ENCODE measurements around the gene BTF3L4.
"Not testable (repeated sequence)": the region's sequence is repeated elsewhere in the genome, so short reads cannot be mapped to it uniquely, and the experiment has no call there.

BTF3L4 gene

GRCh38 chr1:52041551-52042185, 14.4 kb upstream of the BTF3L4 start:
- peaks cover 14% of the 10 kb centered on the region for H3K36me3 ChIP-seq (replicated peaks)
- H3K4me1 ChIP-seq = peaks cover 3% of the 10 kb centered on the region; the same call in 1 of the 2 replicates
- no peak for DNase-seq (ENCODE audit: low spot score in 2 of 2)
- no peaks in the 10 kb centered on the region for H3K27me3 ChIP-seq (ENCODE audit: low read depth)
- in situ Hi-C loops (cut with MboI; ENCODE audit: low sequenced_read_pairs) = no loop called here
- no peaks in the 10 kb centered on the region for H3K9me3 ChIP-seq
- no peak overlapping the region for H3K4me3 ChIP-seq

- Histone ChIP-seq H3K27me3 (ENCODE audit: low read depth) (no peaks in the 10 kb centered on the region), H3K4me3 (no peak overlapping the region), H3K4me1 (peaks cover 3% of the 10 kb centered on the region; the same call in 1 of the 2 replicates), H3K36me3 (replicated peaks) (peaks cover 4% of the 10 kb centered on the region), H3K9me3 (no peaks in the 10 kb centered on the region)
- DNase-seq (ENCODE audit: low spot score in 2 of 2) = no peak
- in situ Hi-C loops (cut with MboI; ENCODE audit: low sequenced_read_pairs) = no loop called here
These were observed 10.9 kb upstream of the BTF3L4 start for GRCh38 chr1:52045236-52045635.

GRCh38 chr1:52045666-52046195, 10.4 kb upstream of the BTF3L4 start:
- H3K4me1 ChIP-seq; H3K27me3 ChIP-seq (ENCODE audit: low read depth); H3K36me3 ChIP-seq (replicated peaks); H3K9me3 ChIP-seq; H3K4me3 ChIP-seq; in situ Hi-C loops (cut with MboI; ENCODE audit: low sequenced_read_pairs); DNase-seq (ENCODE audit: low spot score in 2 of 2): not testable (repeated sequence)

GRCh38 chr1:52049337-52049736, 6.8 kb upstream of the BTF3L4 start:
- DNase-seq (ENCODE audit: low spot score in 2 of 2); in situ Hi-C loops (cut with MboI; ENCODE audit: low sequenced_read_pairs); H3K4me3 ChIP-seq; H3K9me3 ChIP-seq; H3K27me3 ChIP-seq (ENCODE audit: low read depth); H3K4me1 ChIP-seq: not testable (repeated sequence)
- peaks cover 24% of the 10 kb centered on the region for H3K36me3 ChIP-seq (replicated peaks)

GRCh38 chr1:52053862-52054261, 2.2 kb upstream of the BTF3L4 start:
- H3K4me3 ChIP-seq = peak overlapping the region; percentile 90
- H3K36me3 ChIP-seq (replicated peaks) = peaks cover 25% of the 10 kb centered on the region
- H3K4me1 ChIP-seq = peaks cover 17% of the 10 kb centered on the region
- no peak for DNase-seq (ENCODE audit: low spot score in 2 of 2)
- in situ Hi-C loops (cut with MboI; ENCODE audit: low sequenced_read_pairs) = no loop called here
- H3K9me3 ChIP-seq = no peaks in the 10 kb centered on the region
- H3K27me3 ChIP-seq (ENCODE audit: low read depth) = no peaks in the 10 kb centered on the region

GRCh38 chr1:52054496-52055065, 1.5 kb upstream of the BTF3L4 start:
- H3K27me3 ChIP-seq (ENCODE audit: low read depth) = no peaks in the 10 kb centered on the region
- peak overlapping the region; percentile 90 for H3K4me3 ChIP-seq
- no peak for DNase-seq (ENCODE audit: low spot score in 2 of 2)
- peaks cover 22% of the 10 kb centered on the region for H3K4me1 ChIP-seq
- peaks cover 31% of the 10 kb centered on the region for H3K36me3 ChIP-seq (replicated peaks)
- H3K9me3 ChIP-seq = no peaks in the 10 kb centered on the region
- in situ Hi-C loops (cut with MboI; ENCODE audit: low sequenced_read_pairs) = no loop called here

- Histone ChIP-seq H3K4me3 (peak within 1 kb of the TSS; percentile 90), H3K4me1 (peaks cover 22% of the 10 kb centered on the region), H3K9me3 (no peaks in the 10 kb centered on the region), H3K36me3 (replicated peaks) (peaks cover 34% of the 10 kb centered on the region), H3K27me3 (ENCODE audit: low read depth) (no peaks in the 10 kb centered on the region)
- peak; percentile 91 to 95 for DNase-seq (ENCODE audit: low spot score in 2 of 2)
- in situ Hi-C loops (cut with MboI; ENCODE audit: low sequenced_read_pairs) = no loop called here
These were observed 829 bp upstream of the BTF3L4 start, which contains the start of gene TXNDC12 for GRCh38 chr1:52055066-52055865. TXNDC12 (minus strand) TSS chr1:52055191; CDS start chr1:52055096, 95 bp downstream.

GRCh38 chr1:52055866-52056162, 281 bp upstream of the BTF3L4 start:
- Histone ChIP-seq H3K4me1 (peaks cover 22% of the 10 kb centered on the region), H3K36me3 (replicated peaks) (peaks cover 35% of the 10 kb centered on the region), H3K27me3 (ENCODE audit: low read depth) (no peaks in the 10 kb centered on the region), H3K4me3 (peak overlapping the region; percentile 90), H3K9me3 (no peaks in the 10 kb centered on the region)
- in situ Hi-C loops (cut with MboI; ENCODE audit: low sequenced_read_pairs) = no loop called here
- DNase-seq (ENCODE audit: low spot score in 2 of 2) = no peak

GRCh38 chr1:52056937-52057231, 789 bp downstream of the BTF3L4 start:
- peaks cover 22% of the 10 kb centered on the region for H3K4me1 ChIP-seq
- peak overlapping the region; percentile 90 for H3K4me3 ChIP-seq
- in situ Hi-C loops (cut with MboI; ENCODE audit: low sequenced_read_pairs) = no loop called here

GRCh38 chr1:52057255-52057654, 1.2 kb downstream of the BTF3L4 start:
- no peaks in the 10 kb centered on the region for H3K9me3 ChIP-seq
- no peaks in the 10 kb centered on the region for H3K27me3 ChIP-seq (ENCODE audit: low read depth)
- H3K36me3 ChIP-seq (replicated peaks) = peaks cover 27% of the 10 kb centered on the region
- peaks cover 22% of the 10 kb centered on the region for H3K4me1 ChIP-seq
- DNase-seq (ENCODE audit: low spot score in 2 of 2) = no peak
- peak overlapping the region; percentile 90 for H3K4me3 ChIP-seq
- in situ Hi-C loops (cut with MboI; ENCODE audit: low sequenced_read_pairs) = no loop called here

More at GRCh38 chr1:52056937-52057231, 789 bp downstream of the BTF3L4 start:
- no peaks in the 10 kb centered on the region for H3K27me3 ChIP-seq (ENCODE audit: low read depth)
- peaks cover 30% of the 10 kb centered on the region for H3K36me3 ChIP-seq (replicated peaks)
- H3K9me3 ChIP-seq = no peaks in the 10 kb centered on the region
- no peak for DNase-seq (ENCODE audit: low spot score in 2 of 2)

GRCh38 chr1:52057876-52058415, 1.9 kb downstream of the BTF3L4 start:
- Histone ChIP-seq H3K9me3 (no peaks in the 10 kb centered on the region), H3K4me1 (peaks cover 22% of the 10 kb centered on the region), H3K27me3 (ENCODE audit: low read depth) (no peaks in the 10 kb centered on the region), H3K4me3 (peak overlapping the region; percentile 90), H3K36me3 (replicated peaks) (peaks cover 29% of the 10 kb centered on the region)
- no peak for DNase-seq (ENCODE audit: low spot score in 2 of 2)
- in situ Hi-C loops (cut with MboI; ENCODE audit: low sequenced_read_pairs) = no loop called here

- in situ Hi-C loops (cut with MboI; ENCODE audit: low sequenced_read_pairs) = no loop called here
- Histone ChIP-seq H3K36me3 (replicated peaks) (peaks cover 43% of the 10 kb centered on the region), H3K27me3 (ENCODE audit: low read depth) (no peaks in the 10 kb centered on the region), H3K4me3 (no peak overlapping the region), H3K4me1 (peaks cover 18% of the 10 kb centered on the region), H3K9me3 (no peaks in the 10 kb centered on the region)
- no peak for DNase-seq (ENCODE audit: low spot score in 2 of 2)
These were observed 3.2 kb downstream of the BTF3L4 start for GRCh38 chr1:52059321-52059720.

GRCh38 chr1:52059888-52060287, 3.8 kb downstream of the BTF3L4 start:
- H3K36me3 ChIP-seq (replicated peaks) = peaks cover 49% of the 10 kb centered on the region
- in situ Hi-C loops (cut with MboI; ENCODE audit: low sequenced_read_pairs) = no loop called here
- no peaks in the 10 kb centered on the region for H3K27me3 ChIP-seq (ENCODE audit: low read depth)
- no peak for DNase-seq (ENCODE audit: low spot score in 2 of 2)
- peaks cover 18% of the 10 kb centered on the region for H3K4me1 ChIP-seq
- H3K9me3 ChIP-seq = no peaks in the 10 kb centered on the region
- H3K4me3 ChIP-seq = no peak overlapping the region

GRCh38 chr1:52060822-52061221, 4.7 kb downstream of the BTF3L4 start:
- Histone ChIP-seq H3K4me3 (no peak overlapping the region), H3K4me1 (peaks cover 18% of the 10 kb centered on the region), H3K27me3 (ENCODE audit: low read depth) (no peaks in the 10 kb centered on the region), H3K9me3 (no peaks in the 10 kb centered on the region), H3K36me3 (replicated peaks) (peaks cover 58% of the 10 kb centered on the region)
- DNase-seq (ENCODE audit: low spot score in 2 of 2) = no peak
- in situ Hi-C loops (cut with MboI; ENCODE audit: low sequenced_read_pairs) = no loop called here
